SU-DHL-6 (cell line): ENCODE data around the gene UBE3C.
"Not testable (repeated sequence)": the region's sequence is repeated elsewhere in the genome, so short reads cannot be mapped to it uniquely, and the experiment has no call there.

Experiments
- H2AFZ ChIP-seq: fragments of 200-600 bp; sonication (generic); 2 replicates; pipeline ENCODE4 v1.6.1; 2014; ENCODE audit warnings: low read depth, mild to moderate bottlenecking, moderate library complexity, mixed read lengths, antibody characterized with exemption, low read length; ENCODE audit not compliant: severe bottlenecking
- H3F3A ChIP-seq: fragments of 200-600 bp; shearing (Covaris generic); 2 replicates; pipeline ENCODE4 v1.6.0; 2016; ENCODE audit warnings: antibody characterized with exemption, mild to moderate bottlenecking; ENCODE audit not compliant: insufficient read depth
- H3K27ac ChIP-seq: fragments of 200-600 bp; sonication (generic); 2 replicates; pipeline ENCODE4 v1.5.1; 2016; ENCODE audit warnings: low read depth, mild to moderate bottlenecking, low read length, moderate library complexity, mixed read lengths
- H3K27me3 ChIP-seq: fragments of 200-600 bp; sonication (generic), shearing (Covaris generic); 2 replicates; pipeline ENCODE4 v1.6.0; 2014; ENCODE audit warnings: mild to moderate bottlenecking, low read length
- H3K36me3 ChIP-seq: fragments of 200-600 bp; sonication (generic); 2 replicates; pipeline ENCODE4 v1.6.1; 2014; ENCODE audit warnings: mild to moderate bottlenecking, low read length, mixed read lengths
- H3K4me2 ChIP-seq: fragments of 300-600, 200-600 bp; shearing (Covaris generic), sonication (generic); 2 replicates; pipeline ENCODE4 v1.6.0; 2014; ENCODE audit warnings: low read length, low read depth, mild to moderate bottlenecking; ENCODE audit not compliant: poor library complexity, severe bottlenecking
- H3K4me3 ChIP-seq: fragments of 200-600 bp; sonication (generic); 2 replicates; pipeline ENCODE4 v1.5.1; 2014; ENCODE audit warnings: antibody characterized with exemption, low read length, mild to moderate bottlenecking, mixed read lengths; ENCODE audit not compliant: insufficient read depth, poor library complexity, severe bottlenecking
- H3K79me2 ChIP-seq: fragments of 200-600 bp; sonication (generic); 2 replicates; pipeline ENCODE4 v1.6.1; 2014; ENCODE audit warnings: mild to moderate bottlenecking, low read length, moderate library complexity; ENCODE audit not compliant: insufficient read depth
- H3K9ac ChIP-seq: fragments of 200-600 bp; sonication (generic); 2 replicates; pipeline ENCODE4 v1.7.0; 2014; ENCODE audit warnings: mild to moderate bottlenecking, low read length
- H3K9me2 ChIP-seq: fragments of 200-600 bp; sonication (generic); replicated peaks from 2 replicates; pipeline ENCODE4 v1.6.1; 2014; ENCODE audit warnings: low read length; ENCODE audit not compliant: insufficient read depth
- H3K9me3 ChIP-seq: fragments of 200-600 bp; sonication (generic); 2 replicates; pipeline ENCODE4 v1.6.1; 2014; ENCODE audit warnings: low read length, mixed read lengths; ENCODE audit not compliant: insufficient read depth
- H4K20me1 ChIP-seq: fragments of 200-600 bp; sonication (generic); 2 replicates; pipeline ENCODE4 v1.6.1; 2014; ENCODE audit warnings: low read depth, mild to moderate bottlenecking, antibody characterized with exemption, low read length, moderate library complexity, mixed read lengths
- CTCF ChIP-seq: fragments of 200-600 bp; sonication (generic); IDR thresholded peaks from one replicate; pipeline ENCODE4 v1.5.1; 2017; ENCODE audit warnings: antibody characterized with exemption, mild to moderate bottlenecking, low read length, moderate library complexity; ENCODE audit not compliant: insufficient read depth, poor library complexity, severe bottlenecking
- EZH2phosphoT487 ChIP-seq: fragments of 200-600 bp; sonication (generic), shearing (Covaris generic); conservative IDR thresholded peaks from 2 replicates; pipeline ENCODE4 v1.6.1; 2018; ENCODE audit warnings: mild to moderate bottlenecking, antibody characterized with exemption, low read length, moderate library complexity, mixed read lengths

UBE3C gene

GRCh38 chr7:157158400-157158799, 19.7 kb downstream of the UBE3C start:
- Histone ChIP-seq H3K9me2 (no peaks in the 10 kb centered on the region), H3K4me3 (no peak overlapping the region), H3K9ac (no peak overlapping the region), H3K9me3 (no peaks in the 10 kb centered on the region), H3K4me2 (no peak overlapping the region), H3F3A (no peaks in the 10 kb centered on the region), H3K79me2 (peaks cover 94% of the 10 kb centered on the region), H4K20me1 (peaks cover 36% of the 10 kb centered on the region; the same call in 1 of the 2 replicates), H2AFZ (no peak overlapping the region), H3K36me3 (no peaks in the 10 kb centered on the region), H3K27me3 (no peaks in the 10 kb centered on the region), H3K27ac (no peak overlapping the region)
- no peak for TF ChIP-seq CTCF
- TF ChIP-seq EZH2phosphoT487, result no peak

GRCh38 chr7:157159537-157159936, 20.8 kb downstream of the UBE3C start:
- not testable (repeated sequence) for H2AFZ ChIP-seq, H3F3A ChIP-seq, H3K4me2 ChIP-seq, H3K36me3 ChIP-seq, H3K27ac ChIP-seq, H3K9ac ChIP-seq, H3K9me3 ChIP-seq, H3K27me3 ChIP-seq, H3K9me2 ChIP-seq, H3K4me3 ChIP-seq
- Histone ChIP-seq H4K20me1 (peaks cover 29% of the 10 kb centered on the region; the same call in 1 of the 2 replicates), H3K79me2 (peaks cover 93% of the 10 kb centered on the region)

- Histone ChIP-seq H3K4me2 (no peak overlapping the region), H2AFZ (no peak overlapping the region), H3K9me3 (no peaks in the 10 kb centered on the region), H3K9me2 (no peaks in the 10 kb centered on the region), H3K27ac (no peak overlapping the region), H4K20me1 (peaks cover 21% of the 10 kb centered on the region; the same call in 1 of the 2 replicates), H3K4me3 (no peak overlapping the region), H3K36me3 (no peaks in the 10 kb centered on the region), H3K27me3 (no peaks in the 10 kb centered on the region), H3K9ac (no peak overlapping the region), H3K79me2 (peaks cover 89% of the 10 kb centered on the region), H3F3A (no peaks in the 10 kb centered on the region)
- no peak for TF ChIP-seq EZH2phosphoT487
- TF ChIP-seq CTCF, result no peak
Observed at GRCh38 chr7:157160433-157160832, 21.7 kb downstream of the UBE3C start.

GRCh38 chr7:157165987-157166386, 27.3 kb downstream of the UBE3C start:
- H2AFZ ChIP-seq, result no peak overlapping the region

More at GRCh38 chr7:157165987-157166386, 27.3 kb downstream of the UBE3C start:
- Histone ChIP-seq H4K20me1 (peaks cover 4% of the 10 kb centered on the region; the same call in 1 of the 2 replicates), H3K4me2 (no peak overlapping the region), H3K27me3 (no peaks in the 10 kb centered on the region), H3K9ac (no peak overlapping the region), H3F3A (no peaks in the 10 kb centered on the region), H3K4me3 (no peak overlapping the region), H3K36me3 (peaks cover 7% of the 10 kb centered on the region), H3K9me2 (no peaks in the 10 kb centered on the region), H3K79me2 (peaks cover 50% of the 10 kb centered on the region), H3K9me3 (no peaks in the 10 kb centered on the region), H3K27ac (no peak overlapping the region)
- TF ChIP-seq EZH2phosphoT487 (no peak), CTCF (no peak)
